Mucosa of stomach (tissue), 1 donor: ENCODE results near the gene ETDA.
"Not testable (repeated sequence)": the region's sequence is repeated elsewhere in the genome, so short reads cannot be mapped to it uniquely, and the experiment has no call there.

ENCODE experiments used
- H3K27me3 ChIP-seq: one replicate; pipeline ENCODE4 v1.7.0; 2013; ENCODE audit warnings: mild to moderate bottlenecking, low read length; ENCODE audit not compliant: control insufficient read depth, insufficient read depth
- H3K36me3 ChIP-seq: one replicate; pipeline ENCODE4 v1.7.0; 2013; ENCODE audit warnings: low read length; ENCODE audit not compliant: control insufficient read depth, insufficient read depth
- H3K4me1 ChIP-seq: one replicate; pipeline ENCODE4 v1.7.0; 2013; ENCODE audit warnings: mild to moderate bottlenecking, low read length; ENCODE audit not compliant: control insufficient read depth, insufficient read depth
- H3K4me3 ChIP-seq: one replicate; pipeline ENCODE4 v1.7.0; 2013; ENCODE audit warnings: low read length
- H3K9ac ChIP-seq: one replicate; pipeline ENCODE4 v1.7.0; 2013; ENCODE audit warnings: mild to moderate bottlenecking, low read length, moderate library complexity
- H3K9me3 ChIP-seq: one replicate; pipeline ENCODE4 v1.7.0; 2013; ENCODE audit warnings: mild to moderate bottlenecking, low read length, moderate library complexity; ENCODE audit not compliant: control insufficient read depth
- donor health status: Pancreatic carcinoma.

Gene ETDA

GRCh38 chrX:135252011-135252518 lies at the start of gene ETDA:
ETDA (plus strand) TSS chrX:135252061; CDS start chrX:135253277, 1,216 bp downstream.
- not testable (repeated sequence) for H3K9me3 ChIP-seq, H3K4me3 ChIP-seq, H3K36me3 ChIP-seq, H3K27me3 ChIP-seq, H3K9ac ChIP-seq, H3K4me1 ChIP-seq

DNA sequence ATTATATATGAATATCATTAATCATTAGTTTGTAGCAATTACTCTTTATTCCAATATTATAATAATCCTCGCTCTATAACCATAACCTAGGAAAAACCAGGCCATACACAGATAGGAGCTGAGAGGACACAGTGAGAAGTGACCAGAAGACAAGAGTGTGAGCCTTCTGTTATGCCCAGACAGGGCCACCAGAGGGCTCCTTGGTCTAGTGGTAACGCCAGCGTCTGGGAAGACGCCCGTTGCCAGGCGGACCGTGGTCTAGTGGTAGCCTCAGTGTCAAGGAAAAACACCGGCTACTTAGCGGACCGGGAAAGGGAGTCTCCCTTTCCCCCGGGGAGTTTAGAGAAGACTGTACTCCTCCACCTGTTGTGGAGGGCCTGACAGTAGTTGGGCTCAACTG lies 45.4 kb upstream of the ETDA start:
- not testable (repeated sequence) for H3K4me1 ChIP-seq, H3K27me3 ChIP-seq, H3K36me3 ChIP-seq, H3K4me3 ChIP-seq, H3K9me3 ChIP-seq, H3K9ac ChIP-seq

DNA sequence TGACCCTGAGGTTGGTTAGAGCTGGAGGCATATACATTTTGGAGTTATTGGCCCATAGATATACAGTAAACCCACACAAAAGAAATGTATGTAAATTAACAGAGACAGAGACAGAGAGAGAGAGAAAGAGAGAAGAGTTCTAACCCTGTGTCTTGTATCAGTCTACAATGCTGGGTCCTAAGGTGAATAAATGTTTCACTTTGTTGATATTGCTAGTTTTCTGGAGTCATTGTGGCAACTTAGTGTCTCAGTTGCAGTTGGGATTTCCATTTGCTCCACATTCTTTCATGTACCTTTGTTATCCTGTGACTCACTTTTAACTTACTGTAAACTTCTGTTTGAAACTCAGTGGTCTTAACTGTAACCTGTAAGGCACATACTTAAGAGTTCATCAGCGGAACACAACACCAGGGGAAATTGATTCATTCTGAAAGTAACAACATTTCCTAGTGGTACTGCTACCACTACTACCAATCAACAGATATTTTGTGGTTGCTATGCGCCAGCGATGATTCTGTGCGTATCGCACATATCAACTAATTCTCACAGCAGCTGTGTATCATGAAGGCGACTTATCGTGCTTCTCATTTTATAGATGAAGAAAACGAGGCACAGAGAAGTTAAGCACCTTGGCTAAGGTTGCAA lies 38.5 kb upstream of the ETDA start:
- H3K27me3 ChIP-seq: no peaks in the 10 kb centered on the region
- no peak overlapping the region for H3K9ac ChIP-seq
- H3K4me3 ChIP-seq: no peak overlapping the region

GRCh38 chrX:135245989-135246388 lies 5.9 kb upstream of the ETDA start:
- not testable (repeated sequence) for H3K27me3 ChIP-seq

More for the DNA sequence above, 38.5 kb upstream of the ETDA start:
- Histone ChIP-seq H3K36me3 (no peaks in the 10 kb centered on the region), H3K4me1 (no peaks in the 10 kb centered on the region), H3K9me3 (no peaks in the 10 kb centered on the region)

GRCh38 chrX:135256087-135256684 lies 4.3 kb downstream of the ETDA start:
- not testable (repeated sequence) for H3K9ac ChIP-seq, H3K4me3 ChIP-seq, H3K27me3 ChIP-seq, H3K9me3 ChIP-seq, H3K4me1 ChIP-seq, H3K36me3 ChIP-seq

More at GRCh38 chrX:135245989-135246388, 5.9 kb upstream of the ETDA start:
- not testable (repeated sequence) for H3K4me1 ChIP-seq, H3K9me3 ChIP-seq, H3K4me3 ChIP-seq, H3K9ac ChIP-seq, H3K36me3 ChIP-seq

DNA sequence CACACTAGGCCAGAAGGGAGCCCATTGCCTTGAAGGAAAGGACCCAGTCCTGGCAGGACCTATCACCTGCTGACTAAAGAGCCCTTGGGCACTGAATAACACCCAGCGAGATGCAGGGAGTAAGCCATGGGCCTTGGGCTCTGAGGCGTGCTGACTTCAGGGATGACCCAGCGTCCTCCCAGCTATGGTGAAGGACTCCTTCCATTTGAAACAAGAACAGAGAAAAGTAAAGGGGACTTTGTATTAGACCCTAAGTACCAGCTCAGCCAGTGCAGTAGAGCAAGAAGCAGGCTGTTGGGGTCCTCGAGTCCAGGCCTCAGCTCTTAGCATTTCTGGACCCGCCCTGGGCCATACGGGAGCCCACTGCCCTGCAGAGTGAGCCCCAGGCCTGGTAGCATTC lies 5.1 kb downstream of the ETDA start:
- Histone ChIP-seq H3K36me3 (no peaks in the 10 kb centered on the region), H3K9me3 (no peaks in the 10 kb centered on the region), H3K27me3 (no peaks in the 10 kb centered on the region), H3K9ac (no peak overlapping the region), H3K4me3 (no peak overlapping the region), H3K4me1 (no peaks in the 10 kb centered on the region)

DNA sequence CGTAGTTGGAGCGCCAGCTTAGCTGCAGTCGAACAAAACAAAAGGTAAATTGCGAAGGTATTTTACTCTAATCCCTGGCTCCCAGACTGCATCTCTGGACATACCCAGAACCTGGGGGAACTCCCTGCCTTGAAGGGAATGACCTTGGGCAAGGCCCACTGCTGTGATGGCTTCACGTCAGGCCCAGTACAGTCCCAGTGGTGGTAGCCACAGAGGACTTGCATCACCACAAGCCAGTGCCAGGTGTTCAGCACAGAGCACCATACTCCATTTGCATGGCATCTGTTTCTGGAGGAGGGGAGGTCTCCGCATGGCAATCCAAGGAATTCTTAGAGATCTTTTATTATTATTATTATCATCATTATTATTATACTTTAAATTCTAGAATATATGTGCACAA lies 5.6 kb downstream of the ETDA start:
- Histone ChIP-seq H3K4me1 (no peaks in the 10 kb centered on the region), H3K9me3 (no peaks in the 10 kb centered on the region), H3K4me3 (no peak overlapping the region), H3K9ac (no peak overlapping the region), H3K27me3 (no peaks in the 10 kb centered on the region), H3K36me3 (no peaks in the 10 kb centered on the region)

DNA sequence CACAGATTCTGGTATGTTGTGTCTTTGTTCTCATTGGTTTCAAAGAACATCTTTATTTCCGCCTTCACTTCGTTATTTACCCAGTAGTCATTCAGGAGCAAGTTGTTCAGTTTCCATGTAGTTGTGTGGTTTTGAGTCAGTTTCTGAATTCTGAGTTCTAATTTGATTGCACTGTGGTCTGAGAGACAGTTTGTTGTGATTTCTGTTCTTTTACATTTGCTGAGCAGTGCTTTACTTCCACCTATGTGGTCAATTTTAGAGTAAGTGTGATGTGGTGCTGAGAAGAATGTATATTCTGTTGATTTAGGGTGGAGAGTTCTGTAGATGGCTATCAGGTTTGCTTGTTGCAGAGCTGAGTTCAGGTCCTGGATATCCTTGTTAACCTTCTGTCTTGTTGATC lies 9.1 kb downstream of the ETDA start:
- H3K27me3 ChIP-seq, H3K4me1 ChIP-seq, H3K4me3 ChIP-seq, H3K9me3 ChIP-seq, H3K9ac ChIP-seq, H3K36me3 ChIP-seq: not testable (repeated sequence)

- H3K27me3 ChIP-seq, H3K4me1 ChIP-seq, H3K36me3 ChIP-seq, H3K4me3 ChIP-seq, H3K9ac ChIP-seq, H3K9me3 ChIP-seq: not testable (repeated sequence)
Observed at GRCh38 chrX:135263376-135263775, 11.5 kb downstream of the ETDA start.

DNA sequence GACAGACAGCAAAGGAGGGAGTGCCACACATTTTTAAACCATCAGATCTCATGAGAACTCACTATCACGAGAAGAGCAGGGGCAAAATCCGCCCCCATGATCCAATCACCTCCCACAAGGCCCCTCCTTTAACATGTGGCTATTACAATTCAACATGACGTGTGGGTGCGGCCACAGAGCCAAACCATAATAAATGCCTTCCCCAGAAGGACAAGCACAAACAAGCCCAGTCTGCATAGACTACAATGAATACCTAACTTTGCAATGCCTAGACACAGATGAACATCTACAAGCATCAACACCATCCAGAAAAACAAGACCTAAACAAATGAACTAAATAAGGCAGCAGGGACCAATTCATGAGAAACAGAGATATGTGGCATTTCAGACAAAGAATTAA lies 12.3 kb downstream of the ETDA start:
- Histone ChIP-seq H3K4me3 (no peak overlapping the region), H3K9me3 (no peaks in the 10 kb centered on the region), H3K9ac (no peak overlapping the region), H3K4me1 (no peaks in the 10 kb centered on the region), H3K27me3 (no peaks in the 10 kb centered on the region), H3K36me3 (no peaks in the 10 kb centered on the region)

DNA sequence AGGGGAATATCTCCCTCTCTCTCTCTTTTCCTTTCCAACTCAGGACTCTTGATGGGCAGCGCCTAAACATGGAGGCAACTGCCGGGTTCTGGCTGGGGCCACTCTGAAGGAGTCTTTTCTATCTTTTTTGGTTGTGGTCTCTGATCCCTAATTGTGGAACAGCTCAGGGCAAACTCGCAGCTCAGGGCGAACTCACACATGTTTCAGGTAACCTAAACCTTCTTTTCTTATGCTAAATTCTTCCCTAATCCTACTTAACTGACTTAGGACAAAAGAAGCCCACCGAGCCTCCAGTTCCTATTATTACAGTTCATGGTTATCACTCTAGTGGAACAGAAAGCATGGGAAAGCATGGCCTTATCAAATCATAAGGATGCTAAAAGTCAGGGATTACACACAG lies 21.3 kb downstream of the ETDA start:
- H3K36me3 ChIP-seq: no peaks in the 10 kb centered on the region
- H3K27me3 ChIP-seq: no peaks in the 10 kb centered on the region
- no peaks in the 10 kb centered on the region for H3K4me1 ChIP-seq
- no peak overlapping the region for H3K4me3 ChIP-seq
- H3K9me3 ChIP-seq: no peaks in the 10 kb centered on the region
- H3K9ac ChIP-seq: no peak overlapping the region

- Histone ChIP-seq H3K9me3 (no peaks in the 10 kb centered on the region), H3K4me3 (no peak overlapping the region), H3K27me3 (no peaks in the 10 kb centered on the region), H3K4me1 (no peaks in the 10 kb centered on the region), H3K9ac (no peak overlapping the region), H3K36me3 (no peaks in the 10 kb centered on the region)
Observed at GRCh38 chrX:135275973-135276372, 24.1 kb downstream of the ETDA start.
